GF-D8 (cell line): Measurements from ENCODE around the gene SVIL.

Source experiments
- DNase-seq: peaks from one replicate; lab custom pipeline; 2025; lab: John Stamatoyannopoulos, UW

The SVIL gene

GRCh38 chr10:29412485-29412884 lies 222.3 kb downstream of the SVIL start:
- peak; percentile 62 for DNase-seq

- DNase-seq = no peak
These were observed 223.0 kb downstream of the SVIL start for GRCh38 chr10:29411666-29412315.

- peak; percentile 25 for DNase-seq
These were observed 225.3 kb downstream of the SVIL start for GRCh38 chr10:29409241-29410054.

- no peak for DNase-seq
These were observed 225.9 kb downstream of the SVIL start for GRCh38 chr10:29408847-29409240.
